Fibroblast of the aortic adventitia (primary cell): ENCODE measurements around the gene SPRY1. TPM values are rescaled to one million over a fixed set of nuclear protein-coding genes. Genes with fewer than 3 reads are reported as not detected.
A peak's percentile ranks its signal among the peaks of the same experiment; 100 is the strongest.

Experiments
- DNase-seq: peaks from one replicate; pipeline ENCODE4 v3.0.0-alpha.2; 2010; ENCODE audit warnings: low read depth
- H3K4me3 ChIP-seq: 2 replicates; pipeline ENCODE4 v1.5.1; 2011; ENCODE audit warnings: low read depth, mild to moderate bottlenecking, control low read depth, low read length, moderate library complexity
- CTCF ChIP-seq: IDR thresholded peaks from 2 replicates; pipeline ENCODE4 v1.5.1; 2011; ENCODE audit warnings: mild to moderate bottlenecking, low read length, control low read depth, inconsistent platforms; ENCODE audit not compliant: insufficient read depth
- total RNA-seq: library from RNA; depleted of rRNA; stranded (reverse); fragments of >200 nt; gene quantifications from 2 replicates; pipeline ENCODE4 v1.2.3, GENCODE V29; 2012; ENCODE audit warnings: low replicate concordance

The SPRY1 gene
- total RNA-seq, result 33.0 and 44.2 TPM in 2 replicates

GRCh38 chr4:123396307-123397143 is at the start of gene SPRY1:
Gene SPRY1, plus strand, starts transcription at chr4:123396795. Its CDS starts 4,797 bp downstream, at chr4:123401592.
- peak within 1 kb of the TSS; percentile 69 for H3K4me3 ChIP-seq
- DNase-seq, result peak; percentile 92
- TF ChIP-seq CTCF, result no peak

GRCh38 chr4:123346951-123347350 is 49.6 kb upstream of the SPRY1 start:
- DNase-seq, result no peak
- H3K4me3 ChIP-seq, result no peak overlapping the region
- no peak for TF ChIP-seq CTCF

- no peak for DNase-seq
- no peak for TF ChIP-seq CTCF
- H3K4me3 ChIP-seq, result no peak overlapping the region
These were observed 47.6 kb upstream of the SPRY1 start for GRCh38 chr4:123348946-123349345.

GRCh38 chr4:123349421-123350190 is 47.0 kb upstream of the SPRY1 start:
- H3K4me3 ChIP-seq, result no peak overlapping the region
- no peak for TF ChIP-seq CTCF
- peak; percentile 11 for DNase-seq

GRCh38 chr4:123350191-123350544 is 46.4 kb upstream of the SPRY1 start:
- H3K4me3 ChIP-seq, result no peak overlapping the region
- no peak for TF ChIP-seq CTCF
- peak; percentile 27 for DNase-seq

GRCh38 chr4:123350726-123351125 is 45.9 kb upstream of the SPRY1 start:
- TF ChIP-seq CTCF, result no peak
- H3K4me3 ChIP-seq, result no peak overlapping the region
- DNase-seq, result no peak
